MCF 10A (cell line): ENCODE results near the gene CLDN18. TPM values are rescaled to one million over a fixed set of nuclear protein-coding genes. Genes with fewer than 3 reads are reported as not detected.
A peak's percentile ranks its signal among the peaks of the same experiment; 100 is the strongest.

Source experiments
- BruUV-seq: library from RNA; stranded (reverse); fragments of 400-500 nt; replicated peaks from 2 replicates; lab custom pipeline; 2021; lab: Mats Ljungman, UMichigan
- CTCF ChIA-PET: fragments of 300-600 bp; sonication (Branson Sonifier 250); formaldehyde crosslinking; extraction: SDS; loops from one replicate; lab custom pipeline; 2021; ENCODE audit warnings: antibody characterized with exemption, inconsistent platforms; lab: Yijun Ruan, JAX
- POLR2A ChIA-PET: fragments of 300-600, 350-650 bp; sonication (Branson Sonifier 250); formaldehyde crosslinking; extraction: SDS; loops from one replicate; lab custom pipeline; 2020; ENCODE audit warnings: antibody characterized with exemption, inconsistent platforms; lab: Yijun Ruan, JAX
- DNase-seq: peaks from one replicate; pipeline ENCODE4 v3.0.0-alpha.2; 2018; ENCODE audit not compliant: unreplicated experiment
- H3K27ac Mint-ChIP-seq: one replicate; pipeline ENCODE4 v1.8.0; 2022; ENCODE audit warnings: mild to moderate bottlenecking, low read depth, mixed read lengths; ENCODE audit not compliant: unreplicated experiment
- H3K27me3 Mint-ChIP-seq: one replicate; pipeline ENCODE4 v1.8.0; 2022; ENCODE audit warnings: mixed read lengths; ENCODE audit not compliant: insufficient read depth, unreplicated experiment
- H3K36me3 Mint-ChIP-seq: one replicate; pipeline ENCODE4 v1.8.0; 2022; ENCODE audit warnings: mild to moderate bottlenecking, moderate library complexity, mixed read lengths; ENCODE audit not compliant: insufficient read depth, unreplicated experiment
- H3K4me1 Mint-ChIP-seq: one replicate; pipeline ENCODE4 v1.8.0; 2022; ENCODE audit warnings: mixed read lengths; ENCODE audit not compliant: insufficient read depth, unreplicated experiment
- H3K4me3 Mint-ChIP-seq: one replicate; pipeline ENCODE4 v1.8.0; 2022; ENCODE audit warnings: mild to moderate bottlenecking, moderate library complexity, mixed read lengths; ENCODE audit not compliant: unreplicated experiment
- H3K9me3 Mint-ChIP-seq: one replicate; pipeline ENCODE4 v1.8.0; 2022; ENCODE audit warnings: mixed read lengths; ENCODE audit not compliant: unreplicated experiment
- intact Hi-C: fragments of 100-400 bp; cut with micrococcal nuclease; formaldehyde crosslinking; loops from 2 replicates; pipeline ENCODE4 v1.14.1; 2022
- total RNA-seq: library from RNA; stranded (reverse); gene quantifications from 2 replicates; pipeline ENCODE4 v1.2.3, GENCODE V29; 2022
- TF ChIP-seq, protein P1 (sequence below): fragments of 200-600 bp; IDR thresholded peaks from one replicate; pipeline ENCODE4 v1.8.0; 2022; ENCODE audit warnings: antibody characterized with exemption, mild to moderate bottlenecking; ENCODE audit not compliant: unreplicated experiment

Gene CLDN18
- total RNA-seq, 1 experiment from 2014 or later = not detected

DNA sequence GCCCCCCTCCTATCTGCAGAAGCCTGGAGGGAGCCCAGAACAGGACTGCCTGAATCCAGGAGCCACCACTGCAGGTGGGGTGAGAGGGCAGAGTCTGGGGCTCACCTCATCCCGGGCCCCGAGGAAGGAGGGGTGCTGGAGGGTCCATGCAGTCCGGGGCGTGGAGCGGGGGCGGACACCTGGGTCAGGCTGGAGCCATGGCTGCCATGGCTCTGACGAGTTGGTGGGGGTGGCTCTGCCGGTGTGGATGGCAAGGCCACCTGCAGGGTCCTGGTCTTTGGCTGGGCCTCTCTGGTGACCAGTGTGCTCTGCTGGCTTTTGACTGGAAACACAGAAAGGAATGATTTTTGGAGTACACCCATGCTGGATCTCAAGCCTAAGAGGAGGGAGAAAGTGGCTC, 58.1 kb downstream of the CLDN18 start:
- no peaks in the 10 kb centered on the region for H3K9me3 Mint-ChIP-seq
- H3K36me3 Mint-ChIP-seq = peaks cover 28% of the 10 kb centered on the region
- no peak for DNase-seq
- no peaks in the 10 kb centered on the region for H3K27me3 Mint-ChIP-seq
- ChIA-PET POLR2A (no interaction called here), CTCF (interaction anchor here (0.6 to 22.2 kb wide), 14 partner anchors 8 to 1422 kb away, joined by 3 to 743 read pairs (median 5); partner anchors contain the start of gene DZIP1L)
- H3K27ac Mint-ChIP-seq = no peak overlapping the region
- TF ChIP-seq, protein P1, sequence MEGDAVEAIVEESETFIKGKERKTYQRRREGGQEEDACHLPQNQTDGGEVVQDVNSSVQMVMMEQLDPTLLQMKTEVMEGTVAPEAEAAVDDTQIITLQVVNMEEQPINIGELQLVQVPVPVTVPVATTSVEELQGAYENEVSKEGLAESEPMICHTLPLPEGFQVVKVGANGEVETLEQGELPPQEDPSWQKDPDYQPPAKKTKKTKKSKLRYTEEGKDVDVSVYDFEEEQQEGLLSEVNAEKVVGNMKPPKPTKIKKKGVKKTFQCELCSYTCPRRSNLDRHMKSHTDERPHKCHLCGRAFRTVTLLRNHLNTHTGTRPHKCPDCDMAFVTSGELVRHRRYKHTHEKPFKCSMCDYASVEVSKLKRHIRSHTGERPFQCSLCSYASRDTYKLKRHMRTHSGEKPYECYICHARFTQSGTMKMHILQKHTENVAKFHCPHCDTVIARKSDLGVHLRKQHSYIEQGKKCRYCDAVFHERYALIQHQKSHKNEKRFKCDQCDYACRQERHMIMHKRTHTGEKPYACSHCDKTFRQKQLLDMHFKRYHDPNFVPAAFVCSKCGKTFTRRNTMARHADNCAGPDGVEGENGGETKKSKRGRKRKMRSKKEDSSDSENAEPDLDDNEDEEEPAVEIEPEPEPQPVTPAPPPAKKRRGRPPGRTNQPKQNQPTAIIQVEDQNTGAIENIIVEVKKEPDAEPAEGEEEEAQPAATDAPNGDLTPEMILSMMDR = no peak
- intact Hi-C loops = loop anchor here (1.0 kb wide), 2 partner anchors 51 to 106 kb away; partner anchors contain the start of gene DBR1
- no peaks in the 10 kb centered on the region for H3K4me1 Mint-ChIP-seq
- no TSS peak for BruUV-seq
- H3K4me3 Mint-ChIP-seq = no peak overlapping the region

DNA sequence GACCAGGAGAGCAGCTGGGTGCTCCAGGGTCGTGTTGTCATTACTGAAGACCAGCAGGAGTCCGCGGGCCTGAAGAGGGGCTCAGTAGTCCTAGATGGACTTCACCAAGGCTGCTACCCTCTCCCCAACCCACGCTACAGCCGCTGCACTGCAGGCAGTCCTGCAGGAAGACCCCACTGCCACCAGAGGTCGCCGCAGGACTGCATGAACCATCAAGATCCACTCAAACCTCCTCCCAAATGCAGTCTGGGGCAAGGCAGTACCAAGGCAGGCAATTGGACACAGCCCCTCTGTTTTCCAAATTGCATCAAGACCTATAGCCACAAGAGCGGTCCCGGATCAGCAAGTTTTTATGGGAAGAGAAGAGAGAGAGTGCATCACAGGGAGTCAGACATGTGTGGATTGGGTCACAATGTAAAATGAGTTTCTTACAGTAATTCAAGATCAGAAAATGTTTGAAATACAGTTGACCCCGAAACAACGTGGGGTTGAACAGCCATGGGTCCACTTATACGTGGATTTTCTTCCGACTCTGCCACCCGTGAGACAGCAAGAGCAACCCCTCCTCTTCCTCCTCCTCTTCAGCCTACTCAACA, 58.7 kb downstream of the CLDN18 start:
- TF ChIP-seq, protein P1 = peak; percentile 98
- intact Hi-C loops = loop anchor here (1.0 kb wide), 2 partner anchors 51 to 106 kb away; partner anchors contain the start of gene DBR1
- H3K36me3 Mint-ChIP-seq = peaks cover 24% of the 10 kb centered on the region
- no peaks in the 10 kb centered on the region for H3K4me1 Mint-ChIP-seq
- ChIA-PET POLR2A (interaction anchor here (1.2 to 1.4 kb wide), 2 partner anchors 47 to 51 kb away, joined by 7 read pairs; partner anchors contain the start of gene DZIP1L), CTCF (interaction anchor here (0.6 to 22.2 kb wide), 26 partner anchors 8 to 1421 kb away, joined by 3 to 743 read pairs (median 4); partner anchors contain the start of genes DBR1 and DZIP1L)
- no TSS peak for BruUV-seq
- peak; percentile 82 for DNase-seq
- no peak overlapping the region for H3K27ac Mint-ChIP-seq
- H3K27me3 Mint-ChIP-seq = no peaks in the 10 kb centered on the region
- no peaks in the 10 kb centered on the region for H3K9me3 Mint-ChIP-seq
- no peak overlapping the region for H3K4me3 Mint-ChIP-seq

DNA sequence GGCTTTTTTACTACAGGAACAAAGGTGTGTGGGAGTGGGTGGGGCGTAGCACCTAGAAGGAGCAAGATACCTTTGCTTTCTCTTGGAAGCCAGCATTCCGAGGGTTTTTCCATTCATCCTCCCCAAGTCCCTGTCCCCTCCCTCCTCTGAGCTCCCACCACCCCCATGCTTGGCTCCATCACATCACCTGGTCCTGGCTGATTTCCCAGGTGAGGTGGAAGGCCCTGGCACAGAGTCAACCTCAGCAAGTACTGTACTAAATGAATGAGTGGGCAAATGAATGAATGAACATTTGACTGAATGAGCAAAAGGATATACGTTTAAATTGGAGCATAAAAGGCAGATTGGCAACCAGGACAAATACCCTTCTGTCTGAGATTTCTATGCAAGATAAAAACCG, 60.0 kb downstream of the CLDN18 start:
- no peaks in the 10 kb centered on the region for H3K9me3 Mint-ChIP-seq
- CTCF ChIA-PET = interaction anchor here (0.9 to 22.2 kb wide), 14 partner anchors 10 to 143 kb away, joined by 3 to 743 read pairs (median 8); partner anchors contain the start of genes DBR1 and DZIP1L
- peaks cover 10% of the 10 kb centered on the region for H3K36me3 Mint-ChIP-seq
- DNase-seq = peak; percentile 50
- H3K4me3 Mint-ChIP-seq = no peak overlapping the region
- BruUV-seq = no TSS peak
- H3K4me1 Mint-ChIP-seq = no peaks in the 10 kb centered on the region
- TF ChIP-seq, protein P1 = no peak
- H3K27ac Mint-ChIP-seq = no peak overlapping the region
- no peaks in the 10 kb centered on the region for H3K27me3 Mint-ChIP-seq
- POLR2A ChIA-PET = interaction anchor here (1.0 to 1.4 kb wide), 3 partner anchors 45 to 50 kb away, joined by 6 to 7 read pairs (median 7); partner anchors contain the start of gene DZIP1L
- intact Hi-C loops = no loop called here

DNA sequence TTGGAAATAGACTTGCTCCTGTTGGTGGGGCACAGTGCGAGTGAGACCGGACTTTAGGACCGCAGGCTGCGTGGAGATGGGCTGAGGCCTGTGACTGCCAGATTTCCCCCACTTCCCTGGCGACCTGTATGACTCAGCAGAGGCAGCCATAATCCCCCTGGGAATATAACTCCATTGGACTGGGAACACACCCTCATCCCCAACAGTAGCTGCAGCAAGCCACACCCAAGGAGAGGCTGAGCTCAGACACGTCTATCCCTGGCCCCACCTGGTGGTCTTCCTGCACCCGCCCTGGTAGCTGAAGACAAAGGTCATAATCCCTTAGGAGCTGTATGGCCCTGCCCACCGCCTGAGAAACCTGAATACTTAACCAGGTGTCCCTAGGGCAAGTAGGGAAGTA, 62.8 kb downstream of the CLDN18 start:
- peaks cover 8% of the 10 kb centered on the region for H3K4me1 Mint-ChIP-seq

More for the DNA sequence above, 62.8 kb downstream of the CLDN18 start:
- Mint-ChIP-seq H3K27me3 (no peaks in the 10 kb centered on the region), H3K36me3 (no peaks in the 10 kb centered on the region), H3K9me3 (no peaks in the 10 kb centered on the region), H3K4me3 (no peak overlapping the region), H3K27ac (peak overlapping the region; percentile 5)
- ChIA-PET POLR2A (no interaction called here), CTCF (interaction anchor here (0.8 to 22.2 kb wide), 4 partner anchors 9 to 205 kb away, joined by 3 to 743 read pairs (median 4); partner anchors contain the start of gene DZIP1L)
- no peak for DNase-seq
- TF ChIP-seq, protein P1 = no peak
- intact Hi-C loops = no loop called here
- BruUV-seq = no TSS peak
